Ishikawa (cell line): ENCODE measurements around the gene LOXHD1.

Source experiments
- CEBPB ChIP-seq: IDR thresholded peaks from 2 replicates; pipeline ENCODE4 v1.6.1; 2012
- CREB1 ChIP-seq: IDR thresholded peaks from 2 replicates; pipeline ENCODE4 v1.6.1; 2012; ENCODE audit warnings: low read depth
- EGR1 ChIP-seq: IDR thresholded peaks from 2 replicates; pipeline ENCODE4 v1.6.1; 2012
- EP300 ChIP-seq: IDR thresholded peaks from 2 replicates; pipeline ENCODE4 v1.6.1; 2012; ENCODE audit warnings: borderline replicate concordance
- FOXM1 ChIP-seq: IDR thresholded peaks from 2 replicates; pipeline ENCODE4 v1.6.1; 2012; ENCODE audit warnings: low read depth, borderline replicate concordance
- NFIC ChIP-seq: IDR thresholded peaks from 2 replicates; pipeline ENCODE4 v1.6.1; 2012
- RAD21 ChIP-seq: IDR thresholded peaks from 2 replicates; pipeline ENCODE4 v1.6.1; 2012; ENCODE audit warnings: low read depth
- TAF1 ChIP-seq: IDR thresholded peaks from 2 replicates; pipeline ENCODE4 v1.6.1; 2012; ENCODE audit warnings: low read depth, mild to moderate bottlenecking
- YY1 ChIP-seq: IDR thresholded peaks from 2 replicates; pipeline ENCODE4 v1.6.1; 2012; ENCODE audit warnings: low read depth
- ZBTB7A ChIP-seq: IDR thresholded peaks from 2 replicates; pipeline ENCODE4 v1.6.1; 2012; ENCODE audit warnings: low read depth
- TF ChIP-seq, protein P1 (sequence below): IDR thresholded peaks from 2 replicates; pipeline ENCODE4 v1.6.1; 2012; ENCODE audit warnings: low read depth, mild to moderate bottlenecking
- TF ChIP-seq, protein P2 (sequence below): IDR thresholded peaks from 2 replicates; pipeline ENCODE4 v1.6.1; 2012

DNA sequence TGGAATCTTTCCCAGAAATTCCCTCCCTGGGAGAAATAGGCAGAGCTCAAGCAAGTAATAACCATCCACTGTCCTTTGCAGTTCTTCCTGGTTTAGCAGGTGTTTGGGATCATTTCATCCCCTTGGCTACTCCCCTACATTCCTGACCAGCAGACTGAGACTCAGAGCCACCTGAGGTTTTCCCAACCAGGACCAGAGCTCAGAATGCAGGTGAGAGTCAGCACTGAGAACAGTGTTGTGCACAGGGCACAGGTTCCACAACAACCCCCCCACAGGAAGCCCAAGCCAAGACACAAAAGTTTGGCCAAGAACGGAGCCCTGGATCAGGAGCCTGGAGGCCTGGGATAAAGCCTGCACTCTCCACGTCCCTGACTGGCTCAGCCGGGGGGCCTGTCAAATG, 21.0 kb upstream of the LOXHD1 start:
- TF ChIP-seq TAF1: no peak
- TF ChIP-seq, protein P1, sequence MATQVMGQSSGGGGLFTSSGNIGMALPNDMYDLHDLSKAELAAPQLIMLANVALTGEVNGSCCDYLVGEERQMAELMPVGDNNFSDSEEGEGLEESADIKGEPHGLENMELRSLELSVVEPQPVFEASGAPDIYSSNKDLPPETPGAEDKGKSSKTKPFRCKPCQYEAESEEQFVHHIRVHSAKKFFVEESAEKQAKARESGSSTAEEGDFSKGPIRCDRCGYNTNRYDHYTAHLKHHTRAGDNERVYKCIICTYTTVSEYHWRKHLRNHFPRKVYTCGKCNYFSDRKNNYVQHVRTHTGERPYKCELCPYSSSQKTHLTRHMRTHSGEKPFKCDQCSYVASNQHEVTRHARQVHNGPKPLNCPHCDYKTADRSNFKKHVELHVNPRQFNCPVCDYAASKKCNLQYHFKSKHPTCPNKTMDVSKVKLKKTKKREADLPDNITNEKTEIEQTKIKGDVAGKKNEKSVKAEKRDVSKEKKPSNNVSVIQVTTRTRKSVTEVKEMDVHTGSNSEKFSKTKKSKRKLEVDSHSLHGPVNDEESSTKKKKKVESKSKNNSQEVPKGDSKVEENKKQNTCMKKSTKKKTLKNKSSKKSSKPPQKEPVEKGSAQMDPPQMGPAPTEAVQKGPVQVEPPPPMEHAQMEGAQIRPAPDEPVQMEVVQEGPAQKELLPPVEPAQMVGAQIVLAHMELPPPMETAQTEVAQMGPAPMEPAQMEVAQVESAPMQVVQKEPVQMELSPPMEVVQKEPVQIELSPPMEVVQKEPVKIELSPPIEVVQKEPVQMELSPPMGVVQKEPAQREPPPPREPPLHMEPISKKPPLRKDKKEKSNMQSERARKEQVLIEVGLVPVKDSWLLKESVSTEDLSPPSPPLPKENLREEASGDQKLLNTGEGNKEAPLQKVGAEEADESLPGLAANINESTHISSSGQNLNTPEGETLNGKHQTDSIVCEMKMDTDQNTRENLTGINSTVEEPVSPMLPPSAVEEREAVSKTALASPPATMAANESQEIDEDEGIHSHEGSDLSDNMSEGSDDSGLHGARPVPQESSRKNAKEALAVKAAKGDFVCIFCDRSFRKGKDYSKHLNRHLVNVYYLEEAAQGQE: no peak
- no peak for TF ChIP-seq YY1
- no peak for TF ChIP-seq CREB1
- no peak for TF ChIP-seq NFIC
- no peak for TF ChIP-seq EP300
- TF ChIP-seq RAD21: no peak
- no peak for TF ChIP-seq CEBPB
- TF ChIP-seq, protein P2, sequence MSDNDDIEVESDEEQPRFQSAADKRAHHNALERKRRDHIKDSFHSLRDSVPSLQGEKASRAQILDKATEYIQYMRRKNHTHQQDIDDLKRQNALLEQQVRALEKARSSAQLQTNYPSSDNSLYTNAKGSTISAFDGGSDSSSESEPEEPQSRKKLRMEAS: no peak
- no peak for TF ChIP-seq EGR1
- TF ChIP-seq FOXM1: no peak
- TF ChIP-seq ZBTB7A: no peak
